CD4-positive, alpha-beta T cell treated with Interleukin-15 for 1 hour (primary cell): ENCODE measurements around the gene GMDS.

ENCODE experiments used
- DNase-seq: peaks from one replicate; pipeline ENCODE4 v3.0.0-alpha.2; 2020

GMDS gene

GRCh38 chr6:1726341-1726768 lies 519.0 kb downstream of the GMDS start:
- no peak for DNase-seq

GRCh38 chr6:1724616-1725015 lies 520.8 kb downstream of the GMDS start:
- DNase-seq = no peak

GRCh38 chr6:1724124-1724523 lies 521.3 kb downstream of the GMDS start:
- no peak for DNase-seq

GRCh38 chr6:1722801-1723200 lies 522.6 kb downstream of the GMDS start:
- no peak for DNase-seq

- no peak for DNase-seq
These were observed 524.6 kb downstream of the GMDS start for GRCh38 chr6:1720620-1721322.

- no peak for DNase-seq
These were observed 525.5 kb downstream of the GMDS start for GRCh38 chr6:1719922-1720321.

- DNase-seq = no peak
These were observed 528.5 kb downstream of the GMDS start for GRCh38 chr6:1716868-1717267.

- DNase-seq = no peak
These were observed 529.0 kb downstream of the GMDS start for GRCh38 chr6:1716396-1716795.

GRCh38 chr6:1715336-1715735 lies 530.1 kb downstream of the GMDS start:
- DNase-seq = no peak

GRCh38 chr6:1714654-1715053 lies 530.8 kb downstream of the GMDS start:
- DNase-seq = no peak

- no peak for DNase-seq
These were observed 532.3 kb downstream of the GMDS start for GRCh38 chr6:1713016-1713600.

GRCh38 chr6:1712451-1712850 lies 533.0 kb downstream of the GMDS start:
- DNase-seq = no peak

GRCh38 chr6:1711136-1711535 lies 534.3 kb downstream of the GMDS start:
- DNase-seq = no peak

- DNase-seq = peak; percentile 33
These were observed 536.2 kb downstream of the GMDS start for GRCh38 chr6:1709234-1709641.

GRCh38 chr6:1708820-1709219 lies 536.6 kb downstream of the GMDS start:
- DNase-seq = no peak

- DNase-seq = no peak
These were observed 537.3 kb downstream of the GMDS start for GRCh38 chr6:1708122-1708521.

- DNase-seq = no peak
These were observed 539.8 kb downstream of the GMDS start for GRCh38 chr6:1705630-1706029.

- no peak for DNase-seq
These were observed 540.2 kb downstream of the GMDS start for GRCh38 chr6:1705183-1705582.

- DNase-seq = no peak
These were observed 540.7 kb downstream of the GMDS start for GRCh38 chr6:1704711-1705110.

- no peak for DNase-seq
These were observed 541.5 kb downstream of the GMDS start for GRCh38 chr6:1703923-1704322.

GRCh38 chr6:1703091-1703855 lies 542.1 kb downstream of the GMDS start:
- DNase-seq = no peak

GRCh38 chr6:1702580-1703051 lies 542.8 kb downstream of the GMDS start:
- no peak for DNase-seq

- DNase-seq = no peak
These were observed 543.6 kb downstream of the GMDS start for GRCh38 chr6:1701668-1702353.
